ENCODE results near the gene E2F2. TPM values are rescaled to one million over a fixed set of nuclear protein-coding genes. Genes with fewer than 3 reads are reported as not detected.

The E2F2 gene
- total RNA-seq, 1 donor from 2014 or later: under 0.01 TPM

- peaks cover 2% of the 10 kb centered on the region for H3K36me3 ChIP-seq (ENCODE audit: control insufficient read depth, insufficient read depth, low read length)
- TF ChIP-seq CTCF (IDR thresholded peaks at IDR 0.05; ENCODE audit: insufficient read depth, low read length, severe bottlenecking): peak; percentile 46
- peak; percentile 62 for DNase-seq (ENCODE audit: low read depth)
- peak overlapping the region; percentile 38 for H3K4me3 ChIP-seq (ENCODE audit: low read depth, low read length)
- no peaks in the 10 kb centered on the region for H3K27me3 ChIP-seq (ENCODE audit: control insufficient read depth, insufficient read depth, low read length)
- no peak for FAIRE-seq
Observed at GRCh38 chr1:23554481-23555269, 23.6 kb upstream of the E2F2 start.

- Histone ChIP-seq H3K27me3 (ENCODE audit: control insufficient read depth, insufficient read depth, low read length) (no peaks in the 10 kb centered on the region), H3K36me3 (ENCODE audit: control insufficient read depth, insufficient read depth, low read length) (peaks cover 2% of the 10 kb centered on the region), H3K4me3 (ENCODE audit: low read depth, low read length) (peak overlapping the region; percentile 38)
- FAIRE-seq (no peak), DNase-seq (ENCODE audit: low read depth) (no peak)
- TF ChIP-seq CTCF (IDR thresholded peaks at IDR 0.05; ENCODE audit: insufficient read depth, low read length, severe bottlenecking): no peak
Observed at GRCh38 chr1:23554127-23554480, 23.1 kb upstream of the E2F2 start.

- DNase-seq (ENCODE audit: low read depth) (no peak), FAIRE-seq (no peak)
- TF ChIP-seq CTCF (IDR thresholded peaks at IDR 0.05; ENCODE audit: insufficient read depth, low read length, severe bottlenecking): no peak
- Histone ChIP-seq H3K27me3 (ENCODE audit: control insufficient read depth, insufficient read depth, low read length) (no peaks in the 10 kb centered on the region), H3K4me3 (ENCODE audit: low read depth, low read length) (no peak overlapping the region), H3K36me3 (ENCODE audit: control insufficient read depth, insufficient read depth, low read length) (peaks cover under 1% of the 10 kb centered on the region)
Observed at GRCh38 chr1:23553231-23554126, 22.4 kb upstream of the E2F2 start.

- FAIRE-seq: no peak
- no peaks in the 10 kb centered on the region for H3K36me3 ChIP-seq (ENCODE audit: control insufficient read depth, insufficient read depth, low read length)
- H3K4me3 ChIP-seq (ENCODE audit: low read depth, low read length): no peak overlapping the region
- no peak for DNase-seq (ENCODE audit: low read depth)
- no peak for TF ChIP-seq CTCF (IDR thresholded peaks at IDR 0.05; ENCODE audit: insufficient read depth, low read length, severe bottlenecking)
- no peaks in the 10 kb centered on the region for H3K27me3 ChIP-seq (ENCODE audit: control insufficient read depth, insufficient read depth, low read length)
Observed at GRCh38 chr1:23551849-23552248, 20.8 kb upstream of the E2F2 start.

GRCh38 chr1:23548704-23549143, 17.7 kb upstream of the E2F2 start:
- H3K27me3 ChIP-seq (ENCODE audit: control insufficient read depth, insufficient read depth, low read length): no peaks in the 10 kb centered on the region
- DNase-seq (ENCODE audit: low read depth) (no peak), FAIRE-seq (no peak)
- no peak overlapping the region for H3K4me3 ChIP-seq (ENCODE audit: low read depth, low read length)
- TF ChIP-seq CTCF (IDR thresholded peaks at IDR 0.05; ENCODE audit: insufficient read depth, low read length, severe bottlenecking): no peak
- H3K36me3 ChIP-seq (ENCODE audit: control insufficient read depth, insufficient read depth, low read length): no peaks in the 10 kb centered on the region

Measured in bronchial epithelial cell (primary cell).